Thyroid gland (tissue), 4 donors: ENCODE measurements around the gene TM2D3. TPM values are rescaled to one million over a fixed set of nuclear protein-coding genes. Genes with fewer than 3 reads are reported as not detected.

Experiments
- DNase-seq, 2 donors: peaks; one replicate each; pipeline ENCODE4 v3.0.0-alpha.2; 2019
- H3K27ac ChIP-seq, 3 donors: fragments of 200-600 bp; sonication (generic); 1 replicate in 2 of 3; 2 replicates in 1 of 3; pipeline ENCODE4 v1.5.1; 2016 to 2019; ENCODE audit warnings: mild to moderate bottlenecking in 1 of 3, moderate library complexity in 1 of 3
- H3K27me3 ChIP-seq: fragments of 200-600 bp; sonication (generic); one replicate; pipeline ENCODE4 v1.5.1; 2019
- H3K36me3 ChIP-seq, 2 donors: fragments of 200-600 bp; sonication (generic); one replicate each; pipeline ENCODE4 v1.5.1; 2016 to 2019
- H3K4me1 ChIP-seq, 2 donors: fragments of 200-600 bp; sonication (generic); one replicate each; pipeline ENCODE4 v1.5.1; 2017 to 2019
- H3K4me3 ChIP-seq, 3 donors: fragments of 200-600 bp; sonication (generic); replicated peaks in 1 of 3; 1 replicate in 2 of 3; 2 replicates in 1 of 3; pipeline ENCODE4 v1.5.1; 2016; ENCODE audit warnings: mild to moderate bottlenecking in 1 of 3
- H3K9me3 ChIP-seq: fragments of 200-600 bp; sonication (generic); one replicate; pipeline ENCODE4 v1.5.1; 2017
- CTCF ChIP-seq, 6 experiments: fragments of 200-600 bp in 3 of 6; fragments of 450-650 bp in 3 of 6; sonication (generic) in 3 of 6; IDR thresholded peaks; one replicate each; pipeline ENCODE4 v1.5.1; 2016 to 2019; ENCODE audit warnings: antibody characterized with exemption in 6 of 6, mild to moderate bottlenecking in 2 of 6, inconsistent platforms in 1 of 6, moderate library complexity in 1 of 6
- POLR2A ChIP-seq, 2 donors: fragments of 450-650 bp; IDR thresholded peaks; one replicate each; pipeline ENCODE4 v1.6.1; 2017; ENCODE audit warnings: antibody characterized with exemption in 2 of 2, mild to moderate bottlenecking in 2 of 2, moderate library complexity in 1 of 2
- WGBS, 2 donors: methylation state at CpG; one replicate each; pipeline ENCODE4 v1.1.5; 2017; 5-methylcytosine and 5-hydroxymethylcytosine counted together
- intact Hi-C: fragments of 100-400 bp; cut with DNase I; formaldehyde crosslinking; loops from one replicate; pipeline ENCODE4 v1.15.1; 2023
- total RNA-seq, 4 donors: library from RNA; depleted of rRNA; stranded (reverse); fragments of >200 nt; gene quantifications; one replicate each; pipeline ENCODE4 v1.2.3, GENCODE V29; 2016

Gene TM2D3
- total RNA-seq, 4 donors from 2014 or later, result 54.8 to 92.5 (median 71.5) TPM

GRCh38 chr15:101619615-101619865 is 32.6 kb downstream of the TM2D3 start:
- TF ChIP-seq CTCF (IDR thresholded peaks at IDR 0.05) (no peak), POLR2A (IDR thresholded peaks at IDR 0.05) (no peak)
- no peak overlapping the region for H3K4me3 ChIP-seq
- DNase-seq, result no peak
- peaks cover 8 to 10% of the 10 kb centered on the region in 2 donors for H3K4me1 ChIP-seq
- WGBS, 2 donors, result 94 to 98% methylated on average over 6 of the region's 6 CpGs
- H3K27me3 ChIP-seq, result no peaks in the 10 kb centered on the region
- H3K27ac ChIP-seq, result no peak overlapping the region
- intact Hi-C loops, result no loop called here
- no peaks in the 10 kb centered on the region for H3K36me3 ChIP-seq
- no peaks in the 10 kb centered on the region for H3K9me3 ChIP-seq

GRCh38 chr15:101618851-101619614 is 33.1 kb downstream of the TM2D3 start:
- Histone ChIP-seq H3K36me3 (no peaks in the 10 kb centered on the region), H3K9me3 (no peaks in the 10 kb centered on the region), H3K4me3 (no peak overlapping the region), H3K27ac (no peak overlapping the region), H3K27me3 (no peaks in the 10 kb centered on the region), H3K4me1 (peaks cover 8 to 10% of the 10 kb centered on the region in 2 donors)
- 85 to 86% methylated on average over 13 of the region's 13 CpGs for WGBS, 2 donors
- TF ChIP-seq POLR2A (IDR thresholded peaks at IDR 0.05) (no peak), CTCF (IDR thresholded peaks at IDR 0.05) (no peak)
- DNase-seq, result no peak
- intact Hi-C loops, result no loop called here

- H3K4me1 ChIP-seq, result peaks cover 14 to 16% of the 10 kb centered on the region in 2 donors
- 92 to 95% methylated on average over 10 of the region's 10 CpGs for WGBS, 2 donors
Observed at GRCh38 chr15:101618076-101618475, 34.1 kb downstream of the TM2D3 start.

GRCh38 chr15:101617390-101617965 is 34.7 kb downstream of the TM2D3 start:
- DNase-seq, result no peak
- Histone ChIP-seq H3K9me3 (no peaks in the 10 kb centered on the region), H3K27ac (no peak overlapping the region), H3K27me3 (no peaks in the 10 kb centered on the region), H3K4me1 (peaks cover 14 to 20% of the 10 kb centered on the region in 2 donors), H3K36me3 (no peaks in the 10 kb centered on the region), H3K4me3 (no peak overlapping the region)
- intact Hi-C loops, result no loop called here
- TF ChIP-seq CTCF (IDR thresholded peaks at IDR 0.05), result no peak
- no peak for TF ChIP-seq POLR2A (IDR thresholded peaks at IDR 0.05)
- 77 to 81% methylated on average over 17 of the region's 17 CpGs for WGBS, 2 donors

More at GRCh38 chr15:101618076-101618475, 34.1 kb downstream of the TM2D3 start:
- no peaks in the 10 kb centered on the region for H3K9me3 ChIP-seq
- no peak for TF ChIP-seq CTCF (IDR thresholded peaks at IDR 0.05)
- no peak for TF ChIP-seq POLR2A (IDR thresholded peaks at IDR 0.05)
- H3K4me3 ChIP-seq, result no peak overlapping the region
- no peak overlapping the region for H3K27ac ChIP-seq
- H3K36me3 ChIP-seq, result no peaks in the 10 kb centered on the region
- DNase-seq, result no peak
- intact Hi-C loops, result no loop called here
- no peaks in the 10 kb centered on the region for H3K27me3 ChIP-seq
